HG02943 (cell line): Measurements from ENCODE around the gene LRRC45.

ENCODE experiments used
- ATAC-seq: cut with Tn5 transposase; IDR thresholded peaks from one replicate; pipeline ENCODE4 v1.9.1; 2021; ENCODE audit warnings: mild to moderate bottlenecking, low read depth, moderate library complexity; ENCODE audit not compliant: unreplicated experiment

Gene LRRC45

DNA sequence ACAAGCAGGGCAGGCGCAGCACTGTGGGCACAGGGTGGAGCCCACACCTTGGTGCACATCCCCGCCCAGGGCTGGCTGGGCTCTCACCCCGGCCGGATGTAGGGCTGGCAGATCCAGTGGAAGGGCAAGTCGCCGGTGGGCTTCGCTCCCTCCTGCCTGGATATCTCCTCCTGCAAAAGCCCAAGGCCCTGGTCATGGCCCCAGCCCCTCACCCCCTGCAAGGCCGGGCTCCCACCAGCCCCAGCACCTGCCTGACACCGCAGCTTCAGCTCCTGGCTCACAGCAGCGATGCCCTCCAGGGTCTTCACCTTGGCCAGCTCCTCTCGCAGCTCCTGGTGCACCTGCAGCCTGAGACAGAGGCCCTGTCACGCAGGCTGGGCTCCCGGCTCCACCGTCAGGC lies 37.5 kb downstream of the LRRC45 start:
- ATAC-seq: no peak

DNA sequence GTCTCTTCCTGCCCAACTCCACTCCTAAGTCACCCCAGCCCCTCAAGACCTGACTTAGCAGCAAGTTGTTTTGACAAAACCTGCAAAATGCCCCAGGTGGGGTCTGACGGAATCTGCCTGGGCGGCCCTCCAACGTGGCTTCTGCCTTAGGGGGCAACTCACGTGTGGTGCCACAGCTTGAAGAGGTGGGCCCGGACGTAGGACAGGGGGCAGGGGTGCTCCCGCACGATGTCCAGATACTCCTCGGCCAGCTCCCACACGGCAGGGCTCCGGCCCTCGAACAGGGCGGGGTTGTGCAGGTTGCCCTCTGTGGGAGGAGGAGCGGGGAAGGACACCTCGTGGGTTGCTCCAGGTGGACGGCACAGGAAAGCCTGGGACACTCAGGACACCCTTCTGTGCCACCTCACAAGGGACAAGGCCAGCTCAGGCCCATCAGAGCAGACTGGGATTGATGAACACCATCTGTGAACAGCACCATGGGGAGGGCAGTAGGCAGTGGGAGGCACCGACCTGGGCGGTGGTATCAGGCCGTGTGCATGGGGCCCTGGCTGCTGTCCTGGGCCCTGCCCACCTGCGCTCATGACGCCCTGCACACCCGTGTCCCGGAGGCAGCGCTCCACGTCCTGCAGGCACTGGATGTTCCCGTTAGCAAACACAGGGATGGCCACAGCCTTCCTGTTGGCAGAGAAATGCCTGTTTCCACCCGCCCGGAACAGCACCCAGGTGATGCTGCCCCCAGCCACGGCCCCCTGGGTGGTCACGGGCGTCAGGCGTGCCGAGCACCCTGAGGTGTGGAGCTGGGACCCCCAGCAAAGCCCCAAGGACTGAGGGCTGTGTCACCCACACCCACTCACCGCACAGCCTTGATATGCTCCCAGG lies 38.2 kb downstream of the LRRC45 start:
- no peak for ATAC-seq

DNA sequence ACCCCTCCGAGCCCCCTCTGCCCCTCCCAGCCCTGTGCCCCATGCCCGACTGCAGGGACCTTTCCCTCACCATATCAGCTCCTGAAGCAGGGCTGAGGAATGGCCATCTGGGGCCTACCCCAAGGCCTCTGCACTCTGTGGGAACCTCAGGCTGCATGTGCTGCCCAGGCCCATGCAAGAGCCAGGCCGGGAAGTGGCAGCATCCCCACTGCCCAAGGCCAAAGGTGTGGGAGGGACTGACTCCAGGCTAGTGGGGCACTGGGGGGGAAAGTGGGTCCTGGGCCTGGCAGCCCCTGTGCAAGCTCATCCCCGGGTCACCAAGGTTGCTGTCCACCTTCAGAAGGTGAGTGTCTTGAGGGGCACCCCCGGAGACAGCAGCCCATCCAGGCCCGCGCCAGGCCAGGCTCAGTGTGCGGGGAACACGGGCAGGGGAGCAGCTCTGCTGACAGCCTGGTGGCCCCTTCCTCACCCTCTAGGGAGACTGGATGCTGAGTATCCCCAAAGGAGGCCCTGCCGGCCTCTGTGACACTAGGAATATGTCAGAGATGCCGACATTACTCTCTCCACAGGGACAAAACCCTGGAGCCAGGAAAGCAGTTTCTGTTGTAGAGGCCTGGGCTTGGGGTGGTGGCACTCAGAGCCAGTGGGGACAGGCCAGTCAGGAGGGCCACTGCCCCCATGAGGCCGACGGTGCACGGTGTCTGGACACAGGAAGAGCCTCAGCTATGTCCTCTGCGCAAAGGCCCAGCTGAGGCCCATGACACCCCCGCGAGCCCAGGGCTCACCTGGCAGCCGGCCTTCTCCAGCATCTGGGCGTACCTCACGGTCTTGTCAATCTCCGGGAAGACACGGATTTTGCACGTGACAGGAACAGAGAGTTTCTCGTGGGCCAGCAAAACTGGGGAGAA lies 39.2 kb downstream of the LRRC45 start:
- ATAC-seq: no peak

DNA sequence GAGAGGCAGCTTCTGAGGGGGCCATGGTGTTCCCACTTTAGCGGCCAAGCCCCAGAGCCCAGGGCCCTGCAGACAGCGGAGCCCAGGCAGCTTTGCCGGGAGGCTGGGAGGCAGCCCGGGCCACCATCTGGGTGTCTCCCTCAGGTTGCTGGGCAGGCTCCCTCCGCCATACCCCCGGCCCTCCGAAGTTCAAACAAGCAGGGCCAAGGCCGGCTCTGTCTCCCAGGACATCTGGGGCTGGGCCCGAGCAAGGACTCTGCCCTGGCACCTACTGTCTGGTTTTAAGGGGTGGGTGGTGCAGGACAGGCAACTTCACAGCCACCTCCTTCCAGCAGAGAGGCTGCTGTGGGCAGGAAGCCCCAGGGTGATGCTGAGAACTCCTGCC lies 39.9 kb downstream of the LRRC45 start:
- no peak for ATAC-seq

DNA sequence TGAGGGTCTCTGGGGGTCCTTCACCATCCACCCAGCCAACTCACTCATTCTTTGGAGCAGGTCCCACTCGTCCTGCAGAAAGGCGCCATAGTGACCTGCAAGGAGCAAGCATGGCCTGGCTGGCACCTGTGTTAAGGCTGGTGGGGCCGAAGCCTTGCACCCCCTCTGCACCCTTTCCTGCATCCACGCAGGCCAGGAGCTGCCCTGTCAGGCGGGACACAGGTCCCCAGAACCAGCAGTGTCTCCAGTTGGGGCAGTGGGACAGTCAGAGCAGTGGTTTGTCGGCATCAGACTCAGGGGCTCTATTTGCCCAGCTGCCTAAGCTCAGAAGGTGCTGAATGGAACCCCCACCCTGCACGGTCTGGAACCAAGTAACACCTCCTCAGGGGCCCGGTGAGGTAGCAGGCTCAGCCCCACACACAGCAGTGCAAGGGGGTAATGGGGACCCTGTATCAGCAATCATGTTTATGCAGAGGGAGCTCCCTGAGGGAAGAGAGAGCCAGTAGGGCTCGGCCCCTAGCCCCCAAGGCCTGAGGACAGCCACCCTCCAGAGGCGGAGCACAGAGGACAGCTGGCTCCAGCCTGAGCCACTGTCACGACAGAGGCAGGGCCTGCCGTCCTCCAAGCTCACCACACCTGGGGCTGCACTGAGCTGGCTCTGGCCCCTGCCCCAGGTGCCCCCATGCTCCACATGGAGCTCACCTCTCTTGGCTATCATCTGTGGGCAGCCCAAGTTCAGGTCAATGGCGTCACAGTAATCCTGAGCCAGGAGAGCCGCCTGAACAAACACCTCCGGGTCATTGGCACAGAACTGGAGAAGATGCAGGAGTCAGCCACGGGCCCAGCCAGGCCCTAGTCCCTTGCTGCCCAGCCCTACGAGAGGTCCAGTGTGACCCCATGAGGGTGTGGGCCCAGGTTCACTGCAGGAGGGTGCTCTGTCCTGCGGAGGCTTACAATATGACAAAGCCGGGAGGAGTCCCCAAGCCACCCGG lies 40.6 kb downstream of the LRRC45 start:
- ATAC-seq: no peak

DNA sequence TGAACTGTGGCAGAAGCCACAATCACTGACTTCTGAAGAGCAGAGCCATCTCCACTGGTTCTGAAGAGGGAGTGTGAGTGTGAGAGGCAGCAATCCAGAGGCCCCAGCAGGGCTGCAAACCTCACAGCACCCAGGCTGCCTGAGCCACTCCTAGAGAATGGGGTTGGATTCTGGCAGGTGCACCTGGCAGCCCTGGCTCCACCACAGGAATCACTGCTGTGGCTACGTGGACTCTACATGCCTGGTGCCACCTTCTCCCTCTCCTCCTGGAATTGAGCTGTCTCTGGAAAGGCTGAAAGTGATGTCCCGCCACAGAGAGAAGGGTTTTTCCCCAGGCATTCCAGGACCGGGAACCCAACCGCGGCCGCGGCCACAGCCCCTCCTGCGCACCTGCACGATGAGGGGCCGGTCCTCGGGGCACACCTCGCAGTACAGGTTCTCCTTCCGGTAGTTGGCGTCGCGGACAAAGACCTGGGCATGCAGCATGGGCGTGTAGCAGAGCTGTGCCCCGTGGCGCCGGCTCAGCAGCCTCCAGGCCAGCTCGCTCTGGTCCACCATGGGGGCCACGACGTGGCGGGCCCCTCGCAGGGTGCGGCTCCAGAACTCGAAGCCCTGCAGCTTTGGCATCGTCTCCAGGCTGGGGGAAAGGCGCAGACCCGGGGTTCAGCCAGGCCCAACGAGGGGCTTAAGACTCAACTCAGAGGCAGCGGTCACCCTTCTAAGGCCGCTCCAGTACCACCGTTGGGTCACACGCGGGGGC lies 41.5 kb downstream of the LRRC45 start:
- ATAC-seq: no peak

DNA sequence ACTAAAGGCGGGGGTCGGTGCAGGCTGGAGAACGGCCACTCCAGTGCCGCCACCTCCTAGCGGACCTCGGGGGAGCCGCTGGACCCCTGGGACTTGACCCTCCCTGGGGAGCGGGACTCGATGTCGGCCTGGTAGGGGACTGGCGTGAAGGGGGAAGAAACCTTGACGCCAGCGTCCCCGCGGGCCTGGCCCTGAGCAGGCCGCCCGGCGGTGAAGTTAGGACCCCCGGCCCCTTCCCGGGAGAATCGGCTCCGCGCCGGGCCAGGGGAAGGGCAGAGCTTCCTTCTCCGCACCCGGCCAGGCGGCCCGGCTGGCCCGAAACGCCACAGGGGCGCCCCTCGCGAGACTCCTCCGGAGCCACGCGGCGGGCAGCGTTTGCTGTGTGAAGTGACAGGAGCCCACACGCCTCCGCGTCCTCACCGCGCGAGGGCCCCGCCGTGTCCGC lies 42.1 kb downstream of the LRRC45 start:
- no peak for ATAC-seq

DNA sequence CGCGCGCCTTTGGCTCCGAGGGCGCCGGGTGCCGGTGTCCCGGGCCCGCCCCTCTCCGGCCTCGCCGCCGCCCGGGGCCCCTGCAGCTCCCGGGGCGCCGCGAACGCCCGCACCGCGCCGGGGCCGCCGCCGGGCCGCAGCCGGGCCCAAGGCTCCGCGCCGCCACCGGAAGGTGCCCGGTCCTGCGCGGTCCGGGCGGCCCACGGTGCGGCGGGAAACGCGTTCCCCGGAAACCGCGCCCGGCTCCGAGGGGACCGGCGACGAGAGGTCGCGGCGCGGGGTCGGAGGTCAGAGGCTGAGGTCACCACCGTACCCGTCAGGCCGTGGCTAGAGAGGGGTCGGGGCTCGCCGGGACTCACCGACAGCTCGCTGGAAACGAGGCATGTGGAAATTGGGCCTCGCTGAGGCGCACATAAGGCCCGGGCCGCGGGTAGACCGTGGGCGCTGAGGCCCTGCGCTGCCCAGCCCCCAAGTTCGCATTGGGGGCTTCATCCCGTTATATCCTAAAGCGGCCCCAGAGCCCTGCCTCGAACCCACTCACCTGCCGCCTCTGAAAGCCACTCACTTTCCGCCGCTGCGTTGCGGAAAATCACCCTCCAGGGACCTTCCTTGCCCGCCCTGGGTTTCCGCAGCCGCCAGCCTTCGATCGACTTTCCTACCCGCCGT lies 42.7 kb downstream of the LRRC45 start, which contains the start of gene DUS1L:
TSS of gene DUS1L (minus strand) at position 167 of the 666 bp plus-strand sequence. CDS start 745 bp downstream, outside the sequence.
- ATAC-seq: no peak

DNA sequence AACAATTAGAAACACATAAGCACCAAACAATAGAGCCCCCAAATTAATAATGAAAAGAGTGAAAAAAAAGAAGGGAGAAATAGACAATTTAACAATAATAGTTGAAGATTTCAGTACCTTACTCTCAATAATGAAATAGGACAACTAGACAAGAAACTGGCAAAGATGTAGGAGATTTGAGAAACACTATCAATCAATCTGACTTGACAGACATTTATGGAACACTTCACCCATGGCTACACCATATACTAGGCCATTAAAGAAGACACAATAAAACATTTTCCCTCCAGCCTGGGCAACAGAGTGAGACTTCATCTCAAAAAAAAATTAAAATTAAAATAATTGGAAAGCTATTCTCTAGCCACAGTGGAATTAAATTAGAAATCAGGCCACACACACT lies 47.5 kb downstream of the LRRC45 start:
- no peak for ATAC-seq

DNA sequence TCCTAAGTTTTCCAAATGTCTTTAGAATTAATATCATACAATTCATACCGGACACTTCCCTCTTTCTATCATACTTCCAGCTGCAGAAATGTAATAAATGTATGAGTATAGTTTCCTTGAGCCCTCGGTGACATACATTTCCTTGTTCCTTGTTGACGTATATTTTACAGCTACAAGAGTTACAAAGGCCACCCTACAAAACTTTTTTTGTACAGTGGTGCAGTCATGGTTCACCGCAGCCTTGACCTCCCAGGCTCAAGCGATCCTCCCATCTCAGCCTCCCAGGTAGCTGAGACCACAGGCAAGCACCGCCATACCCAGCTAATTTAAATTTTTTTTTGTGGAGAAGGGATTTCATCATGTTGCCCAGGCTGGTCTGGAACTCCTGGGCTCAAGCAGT lies 49.7 kb downstream of the LRRC45 start:
- ATAC-seq: no peak

DNA sequence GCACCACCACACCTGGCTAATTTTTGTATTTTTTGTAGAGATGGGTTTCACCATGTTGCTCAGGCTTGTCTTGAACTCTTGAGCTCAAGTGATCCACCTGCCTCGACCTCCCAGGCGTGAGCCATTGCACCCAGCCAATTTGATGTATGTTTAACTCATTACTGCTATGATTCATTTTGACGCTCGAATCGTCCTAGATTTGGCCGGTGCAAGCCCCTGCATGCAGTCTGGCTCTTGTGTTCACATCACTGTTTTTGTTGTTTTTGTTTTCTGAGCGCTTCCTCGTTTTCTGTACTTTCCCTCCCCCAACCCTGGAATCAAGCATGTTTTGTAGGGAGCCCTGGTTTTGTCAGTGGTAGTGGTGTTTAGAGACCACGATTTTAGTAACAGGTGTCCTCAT lies 50.3 kb downstream of the LRRC45 start:
- ATAC-seq: no peak

DNA sequence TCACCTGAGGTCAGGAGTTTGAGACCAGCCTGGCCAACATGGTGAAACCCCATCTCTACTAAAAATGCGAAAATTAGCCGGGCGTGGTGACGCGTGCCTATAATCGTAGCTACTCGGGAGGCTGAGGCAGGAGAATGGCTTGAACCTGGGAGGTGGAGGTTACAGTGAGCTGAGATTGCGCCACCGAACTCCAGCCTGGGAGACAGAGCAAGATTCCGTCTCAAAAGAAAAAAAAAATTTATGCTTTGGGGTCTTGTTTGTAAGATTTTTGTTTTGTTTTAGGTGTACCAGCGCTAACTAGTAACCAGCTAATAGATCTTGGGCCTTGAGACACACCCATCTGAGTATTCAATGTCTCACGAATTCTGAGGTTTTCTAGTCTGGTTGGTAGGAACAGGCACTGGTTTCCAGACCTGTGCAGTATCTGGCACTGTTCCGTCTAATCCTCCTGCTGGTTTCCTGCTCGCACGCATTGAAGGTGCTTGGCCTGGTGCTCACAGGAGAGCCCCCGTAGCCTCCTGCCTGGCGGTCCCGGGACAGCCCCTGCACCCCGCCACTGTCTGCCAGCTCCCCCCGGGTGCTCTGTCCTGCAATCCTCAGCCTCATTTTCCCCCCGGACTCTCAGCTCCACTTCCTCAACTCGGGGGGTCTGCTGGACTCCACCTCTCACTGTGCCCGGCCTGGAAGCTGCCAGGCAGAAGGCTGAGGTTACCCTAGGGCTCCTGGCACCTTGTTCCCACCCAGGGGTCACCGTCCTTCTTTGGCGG lies 53.1 kb downstream of the LRRC45 start:
- ATAC-seq: no peak

DNA sequence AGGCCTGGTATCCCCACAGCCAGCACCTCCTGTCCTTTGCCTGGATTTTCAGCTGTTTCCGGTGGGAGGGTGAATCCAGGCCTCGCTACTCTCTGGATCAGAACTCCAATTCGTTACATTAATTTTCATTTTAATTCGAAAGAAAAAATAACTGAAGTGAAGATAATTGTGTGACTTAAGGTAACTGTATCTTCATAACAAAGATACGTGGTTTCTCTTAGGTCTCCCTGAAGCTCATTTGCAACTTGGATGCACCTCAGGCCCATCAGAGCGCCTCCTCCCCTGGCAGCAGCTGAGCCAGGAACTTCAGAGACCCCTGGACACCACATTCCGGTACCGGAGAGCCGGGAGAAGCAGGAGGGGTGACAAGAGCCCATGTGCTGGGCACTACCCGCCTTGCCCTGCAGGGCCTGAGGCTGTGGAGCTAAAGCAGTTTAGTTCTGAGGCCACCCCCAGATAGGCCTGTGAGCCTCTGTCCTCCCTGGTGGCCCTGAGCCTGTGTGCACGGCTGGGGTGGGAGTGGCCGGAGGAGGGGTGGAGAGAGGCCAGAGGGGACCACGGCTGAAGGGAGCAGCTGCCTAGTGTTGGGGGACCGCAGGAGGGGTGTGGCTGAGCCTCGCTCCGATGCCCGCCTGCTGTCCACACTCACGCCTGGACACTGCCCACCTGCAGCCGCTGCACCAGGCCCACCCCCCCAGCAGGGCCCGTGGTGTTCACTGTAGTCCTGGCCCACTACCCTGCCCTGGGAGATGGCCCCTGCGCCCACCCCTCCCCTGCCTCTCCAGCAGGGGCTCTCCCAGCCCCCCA lies 53.9 kb downstream of the LRRC45 start:
- ATAC-seq: no peak

DNA sequence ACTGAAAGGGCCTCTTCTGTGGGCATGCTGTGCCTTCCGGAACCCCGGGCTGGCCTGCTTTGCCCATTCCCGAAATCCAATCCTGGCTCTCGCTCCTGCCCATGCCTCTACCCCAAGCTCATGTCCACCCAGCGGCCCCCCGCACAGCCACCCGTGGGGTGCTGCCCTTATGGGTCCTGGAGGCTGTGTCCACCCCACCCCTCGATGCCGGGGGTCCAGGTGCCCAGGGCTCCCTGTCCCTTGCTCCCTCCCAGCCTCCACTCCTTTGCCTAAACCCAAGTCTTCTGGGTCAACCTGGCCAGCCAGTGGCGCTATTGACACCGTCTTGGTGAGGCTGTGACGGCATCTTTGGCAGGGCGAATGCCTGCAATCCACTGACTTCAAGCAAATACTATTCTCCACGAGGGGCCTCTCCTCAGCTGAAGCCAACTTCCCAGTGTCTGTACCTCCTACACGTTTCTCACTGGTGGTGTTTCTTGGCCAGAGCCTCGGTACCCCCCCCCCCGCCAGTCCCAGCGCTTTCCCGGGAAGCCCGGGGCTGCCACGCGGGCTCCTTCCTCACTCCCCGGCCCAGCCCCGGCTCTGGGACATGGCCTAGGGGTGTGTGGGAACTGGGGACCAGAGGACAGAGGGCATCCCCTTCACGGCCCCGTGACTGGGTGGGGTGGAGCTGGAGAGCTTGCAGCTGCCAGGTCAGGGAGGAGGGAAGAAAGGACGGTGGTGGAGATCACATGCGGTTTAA lies 54.7 kb downstream of the LRRC45 start:
- ATAC-seq: no peak

DNA sequence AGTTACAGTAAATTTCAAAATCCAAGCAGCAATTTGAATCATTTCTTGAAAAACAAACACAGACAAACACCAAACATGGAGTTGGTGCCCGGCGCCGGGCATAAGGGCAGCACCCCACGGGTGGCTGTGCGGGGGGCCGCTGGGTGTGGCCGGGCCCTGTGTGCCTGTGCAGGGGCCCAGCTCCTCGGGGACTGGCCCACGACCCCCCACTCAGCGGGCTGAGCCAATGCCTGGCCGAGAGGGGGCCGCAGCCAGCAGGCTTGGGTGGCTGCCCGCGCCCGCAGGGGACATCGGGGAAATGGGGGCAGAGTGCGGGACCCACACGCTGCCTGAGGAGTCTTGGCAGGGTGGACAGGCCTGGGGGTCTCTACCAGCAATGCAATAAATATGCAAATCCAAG lies 55.3 kb downstream of the LRRC45 start:
- no peak for ATAC-seq

DNA sequence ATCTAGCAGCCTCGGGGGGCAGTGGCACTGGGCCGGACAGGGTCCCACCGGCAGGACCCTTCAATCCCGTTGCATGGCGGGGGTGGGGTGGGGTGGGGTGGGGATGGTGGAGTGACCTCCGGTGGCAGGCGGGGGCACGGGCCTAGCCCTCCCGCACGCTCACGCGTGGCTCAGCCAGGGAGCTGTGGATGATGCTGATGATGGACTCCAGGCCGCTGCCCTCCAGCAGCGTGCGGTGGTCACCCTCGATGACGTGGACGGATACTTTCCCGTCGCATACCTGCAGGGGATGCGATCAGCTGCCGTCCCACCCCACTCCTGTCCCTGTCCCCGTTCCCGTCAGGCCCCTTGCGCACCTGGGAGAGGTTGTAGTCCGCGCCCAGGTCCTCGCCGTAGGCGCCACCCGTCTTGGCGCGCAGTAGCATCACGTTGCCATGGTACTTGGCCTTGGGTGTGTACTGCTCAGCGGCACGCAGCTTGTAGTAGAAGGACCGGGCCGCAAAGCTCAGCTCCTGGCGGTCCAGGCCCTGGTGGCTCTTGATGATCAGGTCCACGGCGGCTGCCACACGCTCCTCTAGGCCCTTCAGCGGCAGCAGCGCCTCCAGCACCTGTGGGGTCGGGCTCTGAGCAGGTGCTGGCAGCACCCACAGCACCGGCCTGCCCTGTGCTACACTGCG lies 56.0 kb downstream of the LRRC45 start:
- no peak for ATAC-seq
